K562 (cell line): ENCODE data around the gene GSS. TPM values are rescaled to one million over a fixed set of nuclear protein-coding genes. Genes with fewer than 3 reads are reported as not detected.

ENCODE experiments used
- ATAC-seq: fragments of 200-7000 bp; cut with Tn5 transposase; 3 replicates; pipeline ENCODE4 v1.9.1; 2020; ENCODE audit warnings: moderate library complexity
- BruUV-seq: library from RNA; stranded (reverse); fragments of 400-500 nt; replicated peaks from 2 replicates; lab custom pipeline; 2021; lab: Mats Ljungman, UMichigan
- CTCF ChIA-PET: fragments of 300-600 bp; formaldehyde crosslinking; extraction: SDS; loops from one replicate; lab custom pipeline; 2021; ENCODE audit warnings: low intra/inter-chr PET ratio; lab: Yijun Ruan, JAX
- POLR2A ChIA-PET: fragments of 300-600, 350-650 bp; sonication (Branson Sonifier 250); formaldehyde crosslinking; extraction: SDS; loops from one replicate; lab custom pipeline; 2021; ENCODE audit warnings: antibody characterized with exemption, inconsistent platforms; lab: Yijun Ruan, JAX
- DNase-seq, 4 experiments: peaks; one replicate each; pipeline versions ENCODE4 v3.0.0 to v3.0.0-alpha.2; 2011 to 2018; ENCODE audit warnings: low spot score in 3 of 4, mixed read lengths in 3 of 4; ENCODE audit errors: extremely low read depth in 1 of 4
- FAIRE-seq: peaks from 2 replicates; lab custom pipeline; 2011; peaks lifted over from hg19 to GRCh38; lab: Jason Lieb, UNC
- H2AFZ ChIP-seq: 2 replicates; pipeline ENCODE4 v1.6.0; 2011; ENCODE audit warnings: low read depth, low read length, control low read depth, inconsistent platforms
- H3K27ac ChIP-seq: fragments of 200-600 bp; 3 replicates; pipeline ENCODE4 v1.8.0; 2011; ENCODE audit warnings: low read depth, mild to moderate bottlenecking, control low read depth, inconsistent platforms, low read length, moderate library complexity, mixed read lengths; ENCODE audit errors: extremely low read depth
- H3K27me3 ChIP-seq, 2 experiments: fragments of 300-600 bp in 1 of 2; 2 replicates in 1 of 2; 3 replicates in 1 of 2; pipeline versions ENCODE4 v1.6.0 to v1.8.0; 2011; ENCODE audit warnings: inconsistent platforms in 2 of 2, low read length in 2 of 2, mild to moderate bottlenecking in 1 of 2, mixed read lengths in 1 of 2, moderate library complexity in 1 of 2; ENCODE audit not compliant: control insufficient read depth in 2 of 2, insufficient read depth in 2 of 2
- H3K36me3 ChIP-seq: fragments of 300-600 bp; 3 replicates; pipeline ENCODE4 v1.8.0; 2011; ENCODE audit warnings: mild to moderate bottlenecking, low read length, inconsistent platforms; ENCODE audit not compliant: control insufficient read depth, insufficient read depth
- H3K4me1 ChIP-seq, 2 experiments: fragments of 200-600 bp in 1 of 2; replicated peaks in 1 of 2; 2 replicates in 1 of 2; 3 replicates in 1 of 2; pipeline versions ENCODE4 v1.5.1 to v1.8.0; 2011; ENCODE audit warnings: inconsistent platforms in 2 of 2, low read length in 2 of 2, mild to moderate bottlenecking in 1 of 2, mixed read lengths in 1 of 2, moderate library complexity in 1 of 2; ENCODE audit not compliant: control insufficient read depth in 2 of 2, insufficient read depth in 2 of 2
- H3K4me2 ChIP-seq: 2 replicates; pipeline ENCODE4 v1.6.1; 2011; ENCODE audit warnings: low read length, control low read depth, inconsistent platforms, mixed read lengths; ENCODE audit not compliant: insufficient read depth
- H3K4me3 ChIP-seq: fragments of 200-600 bp; sonication (generic), shearing (Covaris generic); 2 replicates; pipeline ENCODE4 v1.5.1; 2016; ENCODE audit warnings: control low read depth, inconsistent platforms
- H3K79me2 ChIP-seq: fragments of 200-600 bp; 3 replicates; pipeline ENCODE4 v1.8.0; 2011; ENCODE audit warnings: low read length, inconsistent platforms; ENCODE audit not compliant: control insufficient read depth, insufficient read depth
- H3K9ac ChIP-seq, 2 experiments: 2 replicates each; pipeline versions ENCODE4 v1.6.0 to v1.6.1; 2011; ENCODE audit warnings: low read depth in 2 of 2, low read length in 2 of 2, control low read depth in 1 of 2, inconsistent platforms in 1 of 2, mild to moderate bottlenecking in 1 of 2, mixed read lengths in 1 of 2; ENCODE audit not compliant: insufficient read depth in 1 of 2
- H3K9me1 ChIP-seq: one replicate; pipeline ENCODE4 v1.6.0; 2011; ENCODE audit warnings: inconsistent platforms, mild to moderate bottlenecking, low read length, moderate library complexity; ENCODE audit not compliant: control insufficient read depth, insufficient read depth
- H3K9me3 ChIP-seq: replicated peaks from 2 replicates; pipeline ENCODE4 v1.5.1; 2011; ENCODE audit warnings: low read depth, low read length, inconsistent platforms; ENCODE audit not compliant: control insufficient read depth, insufficient read depth
- H4K20me1 ChIP-seq: replicated peaks from 2 replicates; pipeline ENCODE4 v1.6.1; 2011; ENCODE audit warnings: low read length, inconsistent platforms, mixed read lengths; ENCODE audit not compliant: control insufficient read depth, insufficient read depth
- POLR2G ChIP-seq: fragments of 200-400 bp; formaldehyde crosslinking; IDR thresholded peaks from 2 replicates; pipeline ENCODE4 v1.6.1; 2017; ENCODE audit warnings: low read depth, mild to moderate bottlenecking, antibody characterized with exemption, low read length, moderate library complexity
- RBM22 ChIP-seq: fragments of 200-400 bp; formaldehyde crosslinking; IDR thresholded peaks from 2 replicates; pipeline ENCODE4 v1.6.1; 2018; ENCODE audit warnings: low read length, low read depth; ENCODE audit not compliant: poor library complexity, severe bottlenecking
- ZFP1 ChIP-seq: fragments of 450-650 bp; formaldehyde crosslinking; IDR thresholded peaks from 2 replicates; pipeline ENCODE4 v1.4.0; 2020; ENCODE audit warnings: mild to moderate bottlenecking, mixed read lengths
- WGBS: fragments of 100-300 bp; shearing (Covaris generic); methylation state at CpG from one replicate; pipeline ENCODE4 v1.1.6; 2016; ENCODE audit warnings: low coverage, mixed read lengths; ENCODE audit not compliant: insufficient coverage; ENCODE audit errors: missing lambda C conversion rate; 5-methylcytosine and 5-hydroxymethylcytosine counted together
- in situ Hi-C: fragments of 300-500 bp; cut with MboI; formaldehyde crosslinking; loops from 4 replicates; pipeline ENCODE4 v1.15.0; 2018; ENCODE audit warnings: inconsistent platforms, mixed read lengths
- intact Hi-C: fragments of 100-400 bp; cut with micrococcal nuclease; formaldehyde crosslinking; loops from 2 replicates; pipeline ENCODE4 v1.14.2; 2022
- polyA plus RNA-seq, 8 experiments: library from polyadenylated mRNA; depleted of rRNA in 4 of 8; stranded (reverse) in 5 of 8; unstranded in 3 of 8; fragments of >200 nt; fragmentation: Nextera tagmentation in 2 of 8; fragmentation: Illumina TruSeq in 1 of 8; extraction: Ambion mirVana in 2 of 8; extraction: Trizol in 1 of 8; gene quantifications; 2 replicates each; pipeline versions ENCODE4 v1.2.1 to v1.2.3, GENCODE V29; 2011 to 2014; ENCODE audit warnings: inconsistent platforms in 1 of 8, missing spikeins in 1 of 8
- total RNA-seq, 7 experiments: library from RNA; depleted of rRNA in 6 of 7; stranded (reverse); fragments of >200 nt in 6 of 7; fragmentation: Illumina TruSeq in 2 of 7; extraction: Trizol in 2 of 7; gene quantifications; 2 replicates each; pipeline versions ENCODE4 v1.2.1 to v1.2.3, GENCODE V29; 2011 to 2021; ENCODE audit warnings: low replicate concordance in 1 of 7

The GSS gene
- total and polyA plus RNA-seq, 9 of the 15 experiments (the other 6 are each of a cell fraction or from before 2014, with no cell fraction given): 18.4 to 165 (median 89.4) TPM

- Histone ChIP-seq H3K9me1 (no peaks in the 10 kb centered on the region), H3K79me2 (no peaks in the 10 kb centered on the region), H2AFZ (no peak overlapping the region), H3K9me3 (no peaks in the 10 kb centered on the region), H4K20me1 (no peaks in the 10 kb centered on the region), H3K36me3 (peaks cover 100% of the 10 kb centered on the region; the same call in 2 of the 3 replicates), H3K4me2 (no peak overlapping the region), H3K27ac (no peak overlapping the region), H3K27me3 (no peaks in the 10 kb centered on the region), H3K9ac (no peak overlapping the region), H3K4me3 (no peak overlapping the region), H3K4me1 (peaks cover 0 to 16% of the 10 kb centered on the region in 2 experiments; a peak in 2 of 5 replicates)
- WGBS: 90% methylated on average over 22 of the region's 25 CpGs
- ATAC-seq (no peak), DNase-seq (no peak), FAIRE-seq (no peak)
- ChIA-PET CTCF (interaction anchor here (0.5 kb wide), 1 partner anchor 197 kb away, joined by 3 read pairs; no protein-coding TSS in a partner anchor), POLR2A (interaction anchor here (0.7 to 1.6 kb wide), 2 partner anchors 24 to 52 kb away, joined by 3 to 4 read pairs; no protein-coding TSS in a partner anchor)
- in situ Hi-C loops (no loop called here), intact Hi-C loops (no loop called here)
- TF ChIP-seq POLR2G: peak; percentile 55
- no peak for TF ChIP-seq ZFP1 (CRISPR knock-in tag)
- TF ChIP-seq RBM22: peak; percentile 78
- no TSS peak for BruUV-seq
Measured at GRCh38 chr20:35003211-35004031, 47.8 kb upstream of the GSS start.
